ENCODE data around the gene MITF. TPM values are rescaled to one million over a fixed set of nuclear protein-coding genes. Genes with fewer than 3 reads are reported as not detected.

The MITF gene
- total RNA-seq, 1 donor from 2014 or later, result 1.6 TPM

GRCh38 chr3:69997631-69998307 is 258.5 kb downstream of the MITF start:
- DNase-seq (ENCODE audit: low spot score in 2 of 2) (no peak), FAIRE-seq (no peak)

GRCh38 chr3:69998759-69999139 is 259.5 kb downstream of the MITF start:
- DNase-seq (ENCODE audit: low spot score in 2 of 2) (no peak), FAIRE-seq (no peak)

GRCh38 chr3:69999140-70000027 is 260.1 kb downstream of the MITF start, which contains the start of gene SAMMSON:
SAMMSON (plus strand) TSS chr3:69999733.
- FAIRE-seq (no peak), DNase-seq (ENCODE audit: low spot score in 2 of 2) (no peak)

GRCh38 chr3:70000028-70000410 is 260.8 kb downstream of the MITF start:
- no peak for FAIRE-seq
- DNase-seq (ENCODE audit: low spot score in 2 of 2), result no peak

GRCh38 chr3:70000563-70001081 is 261.4 kb downstream of the MITF start:
- DNase-seq (ENCODE audit: low spot score in 2 of 2) (no peak), FAIRE-seq (peak; percentile 76)

- DNase-seq (ENCODE audit: low spot score in 2 of 2) (no peak), FAIRE-seq (no peak)
Measured at GRCh38 chr3:70003119-70003518, 263.9 kb downstream of the MITF start.

- no peak for FAIRE-seq
Measured at GRCh38 chr3:70006089-70006488, 266.8 kb downstream of the MITF start.

GRCh38 chr3:70010346-70010745 is 271.1 kb downstream of the MITF start:
- DNase-seq (ENCODE audit: low spot score in 2 of 2) (no peak), FAIRE-seq (no peak)

More at GRCh38 chr3:70006089-70006488, 266.8 kb downstream of the MITF start:
- DNase-seq (ENCODE audit: low spot score in 2 of 2), result no peak

GRCh38 chr3:70011582-70011981 is 272.3 kb downstream of the MITF start:
- FAIRE-seq (no peak), DNase-seq (ENCODE audit: low spot score in 2 of 2) (no peak)

Small RNA genes within 50 kb of the gene (small RNA-seq; reads per million reads assigned to genes)
- gene RN7SL418P, result not detected
